HG03196 (cell line): ENCODE measurements around the gene PDE1C.

Experiments
- ATAC-seq: cut with Tn5 transposase; IDR thresholded peaks from one replicate; pipeline ENCODE4 v1.9.1; 2021; ENCODE audit not compliant: unreplicated experiment

The PDE1C gene

DNA sequence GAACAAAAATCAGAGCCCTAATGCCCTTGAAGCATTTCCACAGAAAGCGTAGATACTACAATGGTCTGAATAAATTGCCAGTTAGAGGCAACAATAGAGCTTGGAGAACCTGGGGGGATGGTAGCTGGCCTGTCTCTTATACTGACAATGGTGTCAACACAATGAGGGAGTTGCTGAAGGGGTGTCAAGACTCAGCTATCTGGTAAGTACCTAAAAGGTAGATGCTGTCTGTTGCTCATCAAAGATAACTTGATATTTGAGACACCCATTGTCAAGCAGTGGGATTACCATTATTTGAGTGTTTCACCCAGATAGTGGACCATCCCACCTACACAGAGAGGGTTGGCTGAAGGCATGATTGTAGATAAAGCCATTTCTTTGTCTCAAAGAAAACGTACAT is 72.8 kb downstream of the PDE1C start:
- no peak for ATAC-seq

DNA sequence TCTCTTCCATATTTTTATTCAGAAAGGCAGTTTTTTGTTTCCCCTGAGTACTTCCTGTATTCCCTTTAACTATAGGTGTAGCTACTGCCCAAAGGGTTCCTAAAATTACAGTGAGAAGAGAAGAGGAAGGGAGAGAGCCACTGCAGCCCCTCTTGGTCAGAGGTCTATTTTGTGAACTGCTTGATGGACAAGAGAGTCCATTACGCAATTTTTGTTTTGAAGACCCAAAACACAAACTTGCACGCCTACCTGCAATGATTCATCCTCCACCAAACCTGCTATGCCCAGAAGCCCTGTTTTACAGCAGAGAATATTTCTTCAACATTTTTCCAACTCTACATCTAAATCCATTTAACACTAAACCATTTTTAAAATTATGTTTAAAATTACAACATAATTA is 75.1 kb downstream of the PDE1C start:
- no peak for ATAC-seq

DNA sequence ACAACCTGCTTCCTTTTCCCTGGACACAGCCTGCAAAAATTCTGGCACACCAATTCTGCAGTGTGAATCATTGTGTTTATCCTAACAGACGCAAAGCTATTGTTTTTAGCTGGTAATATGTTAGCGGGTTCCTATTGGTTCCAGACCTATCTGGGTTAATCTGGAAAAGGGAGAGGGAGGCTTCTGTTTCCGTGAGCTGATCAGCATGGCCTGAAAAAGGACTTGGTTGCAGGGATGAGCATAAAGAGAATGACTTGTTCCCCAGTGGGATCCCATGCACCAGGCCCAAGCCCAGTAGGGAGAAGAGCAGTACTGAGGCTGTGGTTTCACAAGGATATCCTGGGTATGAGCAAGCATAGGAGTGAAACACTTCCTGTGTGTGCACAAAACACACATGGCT is 78.4 kb downstream of the PDE1C start:
- ATAC-seq, result no peak

DNA sequence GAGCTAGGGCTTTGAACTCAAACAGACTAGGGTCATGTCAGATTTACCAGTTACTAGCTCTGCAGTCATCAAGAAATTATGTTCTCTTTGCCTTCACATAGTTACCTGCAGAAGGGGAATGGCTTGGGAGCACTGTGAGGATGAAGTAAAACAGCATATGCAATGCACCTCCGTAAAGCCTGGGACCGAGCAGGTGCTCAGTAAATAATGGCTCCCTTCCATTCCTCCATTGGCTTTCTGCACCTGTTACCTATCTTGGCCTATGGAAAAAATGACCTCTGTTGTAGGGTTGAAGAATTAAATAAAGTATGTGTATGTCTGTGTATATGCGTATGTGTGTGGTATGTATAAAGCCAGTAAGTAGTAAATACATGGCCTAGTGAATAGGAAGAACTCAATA is 78.8 kb downstream of the PDE1C start:
- ATAC-seq, result no peak

DNA sequence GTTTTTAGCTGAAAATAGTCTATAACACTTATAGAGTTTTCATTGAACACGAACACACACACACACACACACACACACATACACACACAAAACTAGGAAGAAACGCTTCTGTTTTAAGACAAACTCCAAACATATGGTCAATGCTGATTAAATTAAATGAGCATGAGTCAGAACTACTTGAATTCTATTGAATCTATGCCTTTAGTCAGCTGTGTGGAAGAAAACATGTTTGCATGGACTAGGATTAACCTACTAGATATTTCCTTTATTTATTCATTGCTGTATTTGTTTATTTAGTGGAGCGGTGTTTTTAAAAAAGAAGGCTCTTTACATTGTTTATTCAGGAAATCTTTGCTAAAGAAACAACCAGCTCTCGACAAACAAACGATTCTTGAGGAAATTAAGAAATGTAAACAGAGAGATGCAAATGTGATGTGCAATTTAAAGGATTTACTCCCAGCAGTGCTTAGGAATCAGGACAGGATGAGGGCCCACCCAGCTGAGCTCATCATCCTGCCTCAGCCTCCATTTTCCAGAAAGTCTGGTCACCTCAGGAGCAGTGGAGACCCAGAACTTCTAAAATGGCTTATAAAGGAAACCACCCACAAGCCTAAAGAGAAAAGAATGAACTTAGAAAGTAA is 83.2 kb downstream of the PDE1C start:
- ATAC-seq, result no peak

DNA sequence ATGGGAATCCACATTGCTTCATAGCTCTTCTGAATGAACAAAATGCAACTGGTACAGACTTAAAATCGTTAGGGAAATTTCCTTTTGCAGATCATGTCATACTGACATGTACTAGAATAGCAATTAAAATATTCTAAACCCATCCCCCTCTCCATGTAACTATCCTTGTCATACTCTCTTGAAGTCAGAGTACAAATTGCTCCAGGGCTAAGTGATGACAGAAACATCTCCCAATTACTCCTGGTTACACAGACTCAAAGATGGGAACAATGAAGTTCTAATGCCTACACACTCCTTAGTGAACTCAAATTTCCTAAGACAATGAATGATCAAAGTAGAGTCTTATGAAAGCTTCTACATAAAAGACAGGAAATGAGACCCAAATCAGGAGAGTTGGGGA is 87.2 kb downstream of the PDE1C start:
- ATAC-seq, result no peak

DNA sequence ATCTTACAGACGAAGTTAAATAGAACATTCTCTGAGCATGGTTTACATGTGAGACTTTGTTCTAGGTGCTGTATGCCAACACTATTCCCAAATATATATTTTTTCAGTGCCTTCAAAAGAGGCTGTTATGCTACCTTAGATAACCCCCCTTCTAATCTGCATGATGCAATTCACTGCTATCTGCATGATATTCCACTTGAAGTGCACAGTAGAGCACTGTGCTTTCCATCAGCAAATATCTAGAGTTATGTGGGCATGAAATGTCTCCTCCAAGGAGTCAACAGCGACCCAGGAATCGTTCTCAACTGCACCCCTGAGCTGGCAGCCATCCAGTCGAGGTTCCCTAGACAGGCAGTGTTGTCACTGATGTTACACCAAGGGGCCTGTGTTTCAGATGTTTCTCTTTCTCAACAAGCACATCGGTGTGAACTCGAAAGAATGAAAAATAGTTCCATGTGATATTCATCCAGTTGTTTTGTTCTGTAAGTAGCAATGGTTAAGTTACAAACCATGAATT is 88.3 kb downstream of the PDE1C start:
- no peak for ATAC-seq

DNA sequence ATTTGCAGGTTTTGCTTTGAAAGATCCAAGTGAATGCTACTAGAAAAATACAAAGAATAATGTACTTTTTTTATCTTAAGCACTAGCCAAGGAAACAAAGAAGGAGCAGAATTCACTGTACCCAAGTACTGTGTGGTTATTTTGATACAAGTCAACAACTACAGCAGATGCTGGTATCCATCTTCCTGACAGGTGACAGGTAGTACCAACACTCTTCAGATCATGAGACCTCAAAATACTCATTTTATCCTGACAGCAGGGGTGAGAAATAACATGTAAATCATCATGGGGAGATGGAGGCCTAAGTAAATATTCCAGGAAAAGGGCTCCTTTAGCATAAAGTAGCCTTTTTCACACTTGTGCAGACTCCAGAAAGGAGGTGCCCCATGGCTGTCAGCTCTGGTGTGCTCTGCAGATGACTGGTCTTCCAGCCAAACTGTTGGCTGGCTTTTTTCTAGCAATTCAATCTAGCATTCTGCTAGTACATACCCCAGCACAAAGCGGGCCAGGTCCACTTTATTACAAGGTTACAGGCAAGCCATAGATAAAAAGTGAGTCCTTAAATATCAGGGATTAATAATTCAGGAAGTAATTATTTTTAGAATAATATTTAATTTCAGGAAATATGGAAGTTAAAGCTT is 90.4 kb downstream of the PDE1C start:
- ATAC-seq, result no peak

DNA sequence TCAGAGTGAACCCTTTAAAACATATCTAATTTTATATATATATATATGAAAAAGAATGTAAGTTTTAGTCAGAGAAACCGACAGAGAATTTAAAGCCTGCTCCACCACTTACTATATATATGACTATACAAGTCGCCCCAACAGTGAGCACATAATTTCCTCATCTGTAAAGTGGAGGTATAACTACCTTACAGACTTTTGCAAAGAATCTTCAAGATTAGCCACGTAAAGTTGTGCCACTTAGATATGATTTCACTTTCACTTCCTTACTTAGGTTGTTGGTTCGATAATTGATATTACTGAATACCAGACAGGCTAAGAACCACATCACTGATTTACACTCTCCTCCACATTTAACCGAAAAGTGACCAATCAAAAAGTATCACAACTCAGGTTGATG is 94.7 kb downstream of the PDE1C start:
- no peak for ATAC-seq

DNA sequence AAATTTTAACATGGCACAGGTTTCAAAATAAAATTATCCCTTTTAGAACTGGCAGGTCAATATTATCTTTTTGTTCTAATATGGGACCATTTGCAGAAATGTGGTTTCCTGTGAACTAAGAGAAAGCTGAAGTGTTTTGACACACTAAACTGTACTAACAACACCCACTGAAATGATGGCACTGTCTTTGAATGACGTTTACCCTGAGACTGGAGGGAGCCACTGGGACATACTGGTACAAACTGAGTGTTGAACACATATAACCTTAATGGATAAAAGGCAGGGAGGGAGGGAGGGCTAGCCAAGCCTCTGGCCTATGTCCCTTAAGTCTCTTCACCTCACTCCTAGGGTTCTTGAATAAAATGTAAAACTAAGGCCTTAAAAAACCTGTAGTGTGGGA is 95.9 kb downstream of the PDE1C start:
- no peak for ATAC-seq

DNA sequence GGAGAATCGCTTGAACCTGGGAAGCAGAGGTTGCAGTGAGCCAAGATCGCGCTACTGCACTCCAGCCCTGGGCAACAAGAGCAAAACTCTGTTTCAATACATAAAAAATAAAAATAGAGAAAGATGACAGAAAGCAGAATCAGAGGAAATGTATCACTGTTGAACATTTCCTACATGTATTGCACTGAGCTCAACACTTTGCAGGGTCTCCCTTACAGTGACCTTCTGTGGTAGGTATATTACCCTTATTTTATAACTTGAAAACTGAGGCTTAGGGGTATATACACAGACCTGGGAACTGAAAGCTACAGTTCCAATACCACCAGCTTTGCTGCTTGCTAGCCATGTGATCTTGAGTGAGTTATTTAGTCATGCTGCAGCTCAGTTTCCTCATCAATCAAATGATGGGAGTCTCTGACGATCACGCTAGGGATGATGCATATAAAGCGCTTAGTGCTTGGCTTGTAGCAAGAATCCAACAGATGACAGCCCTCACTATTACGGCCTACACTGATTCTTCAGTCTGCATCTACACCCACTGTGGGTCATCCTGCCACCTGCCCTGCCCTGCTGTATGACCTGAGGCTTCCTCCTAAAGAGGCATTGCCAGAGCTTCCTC is 99.0 kb downstream of the PDE1C start:
- no peak for ATAC-seq

DNA sequence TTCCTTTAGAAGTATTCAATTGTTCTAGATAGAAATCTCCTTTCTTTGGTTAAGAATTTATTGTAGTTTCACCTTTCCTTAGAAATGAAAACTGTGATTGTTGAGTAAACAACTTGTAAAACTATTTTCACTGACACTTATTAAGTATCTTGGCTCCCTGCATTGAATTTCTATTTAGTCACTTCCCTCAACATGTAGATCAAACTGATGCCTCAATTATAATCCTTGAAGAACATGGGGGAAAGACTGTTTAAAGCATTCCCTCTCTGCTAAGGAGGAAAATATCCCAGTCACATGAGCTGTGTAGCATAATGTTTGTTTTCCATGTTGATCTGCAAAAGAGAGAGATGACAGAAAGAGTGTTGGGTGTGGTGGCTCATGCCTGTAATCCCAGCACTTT is 99.7 kb downstream of the PDE1C start:
- no peak for ATAC-seq

DNA sequence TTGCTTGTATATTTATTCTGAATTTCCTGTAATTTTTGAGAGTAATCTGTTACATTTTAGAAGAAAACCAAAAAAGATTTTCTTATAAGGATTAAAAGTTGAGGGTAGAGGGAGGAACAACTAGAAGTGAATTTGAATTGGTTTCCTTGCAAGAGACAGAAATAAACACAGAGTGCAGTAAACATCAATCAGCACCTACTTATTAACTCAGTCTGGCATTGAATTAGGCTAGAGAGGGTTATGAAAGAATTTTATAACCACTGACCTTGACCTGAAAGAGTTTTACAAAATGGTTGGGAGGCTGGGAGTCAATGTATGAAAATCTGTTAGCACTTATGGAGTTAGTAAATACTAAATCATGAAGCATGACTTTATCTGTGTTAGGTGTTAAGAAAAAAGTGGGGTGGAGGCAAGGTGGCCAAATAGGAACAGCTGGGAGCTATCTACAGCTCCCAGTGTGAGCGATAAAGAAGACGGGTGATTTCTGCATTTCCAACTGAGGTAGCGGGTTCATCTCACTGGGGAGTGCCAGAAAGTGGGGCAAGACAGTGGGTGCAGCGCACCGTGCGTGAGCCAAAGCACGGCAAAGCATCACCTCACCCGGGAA is 106.5 kb downstream of the PDE1C start:
- no peak for ATAC-seq

DNA sequence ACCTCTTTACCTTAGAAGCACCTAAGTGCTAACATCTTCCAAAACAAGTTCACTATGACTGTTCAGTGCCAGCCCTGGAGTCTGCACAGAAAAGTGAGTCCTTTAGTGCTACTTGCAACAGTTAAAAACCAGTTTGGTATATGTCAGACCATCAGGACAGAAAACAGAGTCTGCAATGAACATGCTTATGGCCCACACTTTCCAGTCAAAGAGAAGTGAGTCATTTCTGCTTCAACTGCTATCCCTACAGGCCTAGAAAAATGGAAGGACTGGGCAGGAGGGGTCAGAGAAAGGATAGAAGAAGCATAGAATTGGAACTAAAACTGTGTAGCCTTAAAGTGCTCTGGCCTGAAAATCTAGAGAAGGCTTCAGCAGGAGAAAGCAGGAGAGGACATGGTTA is 108.0 kb downstream of the PDE1C start:
- ATAC-seq, result no peak

DNA sequence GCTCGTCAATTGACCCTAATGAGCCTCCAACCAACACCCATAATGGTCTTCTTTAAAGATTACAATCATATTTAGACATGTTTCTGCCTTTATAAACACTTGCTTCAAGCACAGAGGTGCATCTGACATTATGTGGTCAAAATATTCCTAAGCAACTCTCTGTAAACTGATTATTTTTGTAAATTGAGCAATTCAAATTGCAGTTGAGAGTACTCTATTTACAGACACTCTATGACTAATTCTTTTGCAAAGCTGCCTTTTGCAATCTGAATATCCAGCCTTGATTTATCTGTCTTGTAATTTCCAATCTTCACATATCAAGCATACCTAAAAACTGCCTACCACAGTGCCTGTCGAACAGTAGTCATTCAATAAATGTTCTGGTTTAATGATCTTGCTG is 112.0 kb downstream of the PDE1C start:
- ATAC-seq, result no peak

DNA sequence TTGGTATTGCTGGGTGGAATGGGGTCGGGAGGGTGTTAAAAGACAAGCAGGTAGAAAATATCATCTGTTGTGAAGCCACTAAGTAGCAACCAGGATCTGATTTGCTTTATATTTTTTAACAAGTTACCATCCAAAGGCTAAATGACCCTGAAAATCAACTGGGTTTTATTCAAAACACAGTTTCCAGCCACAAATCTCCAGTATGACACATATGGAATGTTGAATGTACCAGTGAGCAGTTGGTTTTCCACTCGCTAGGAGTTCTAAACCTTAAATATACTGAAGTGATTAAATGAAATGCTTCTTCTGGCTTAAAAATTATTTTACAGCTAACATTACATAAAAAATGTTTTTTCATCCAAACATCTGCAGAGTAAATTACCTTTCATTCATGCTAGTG is 112.5 kb downstream of the PDE1C start:
- no peak for ATAC-seq

DNA sequence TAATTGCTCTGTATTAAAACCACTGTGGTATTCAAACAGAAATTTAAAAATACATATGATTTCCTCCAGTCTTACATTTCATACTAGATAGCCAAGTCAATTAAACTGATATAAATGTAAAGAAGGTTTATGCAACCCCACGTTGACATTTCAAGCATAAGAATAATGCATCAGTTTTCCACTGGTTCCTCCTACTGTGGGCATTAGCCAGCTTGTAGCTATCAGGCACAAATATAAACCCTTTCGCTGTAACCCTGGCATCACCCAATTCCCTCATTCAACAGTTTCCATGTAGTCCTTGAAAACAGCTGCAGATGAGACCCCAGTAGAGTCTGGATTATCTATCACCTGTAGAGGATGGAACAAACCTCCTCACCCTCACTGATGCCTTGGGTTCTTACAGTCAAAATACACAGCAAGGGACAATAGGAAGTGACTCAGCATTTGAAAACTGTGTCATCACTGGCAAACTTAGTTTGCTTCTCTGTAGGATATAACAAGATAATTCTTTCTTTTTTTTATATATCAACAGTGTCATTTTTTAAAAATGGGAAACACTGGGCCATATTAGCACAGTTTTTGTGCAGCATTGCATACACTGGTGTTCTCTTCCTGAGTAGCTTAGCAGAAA is 113.0 kb downstream of the PDE1C start:
- ATAC-seq, result no peak

DNA sequence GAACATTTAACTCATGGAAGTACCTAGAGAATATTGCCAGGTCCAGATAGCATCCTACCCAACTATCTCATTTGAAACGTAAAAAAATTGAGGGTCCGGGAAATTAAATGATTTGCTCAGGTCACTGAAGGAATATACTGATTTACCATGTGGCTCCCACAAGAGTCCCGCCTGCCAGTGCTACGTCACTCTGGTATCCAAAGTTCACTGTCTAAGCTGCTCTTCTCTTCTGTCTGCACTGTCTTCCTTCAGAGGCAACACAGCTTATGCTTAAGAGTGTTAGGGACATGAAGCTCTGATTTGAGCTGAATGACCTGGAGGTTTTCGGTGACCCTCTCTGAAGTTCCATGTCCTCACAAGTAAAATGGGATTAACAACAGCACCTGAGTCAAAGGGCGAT is 114.6 kb downstream of the PDE1C start:
- no peak for ATAC-seq

DNA sequence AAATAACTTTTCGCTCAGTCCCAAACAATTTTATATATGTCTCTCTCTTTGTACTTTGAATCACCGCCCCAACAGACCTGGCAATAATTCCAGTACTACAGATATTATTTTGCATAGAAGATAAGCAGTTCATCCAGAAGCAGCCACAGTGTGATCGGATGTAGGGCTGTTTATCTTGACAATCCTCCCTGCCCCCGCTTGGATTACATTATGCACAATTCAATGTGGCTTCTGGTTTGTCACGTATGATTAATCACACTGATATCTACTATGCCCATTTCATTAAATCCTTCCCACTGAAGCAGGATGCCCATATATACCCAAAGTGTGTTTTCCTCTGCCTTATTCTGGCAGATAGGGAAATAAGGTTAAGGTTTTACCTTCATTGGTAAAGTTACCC is 115.2 kb downstream of the PDE1C start:
- no peak for ATAC-seq

DNA sequence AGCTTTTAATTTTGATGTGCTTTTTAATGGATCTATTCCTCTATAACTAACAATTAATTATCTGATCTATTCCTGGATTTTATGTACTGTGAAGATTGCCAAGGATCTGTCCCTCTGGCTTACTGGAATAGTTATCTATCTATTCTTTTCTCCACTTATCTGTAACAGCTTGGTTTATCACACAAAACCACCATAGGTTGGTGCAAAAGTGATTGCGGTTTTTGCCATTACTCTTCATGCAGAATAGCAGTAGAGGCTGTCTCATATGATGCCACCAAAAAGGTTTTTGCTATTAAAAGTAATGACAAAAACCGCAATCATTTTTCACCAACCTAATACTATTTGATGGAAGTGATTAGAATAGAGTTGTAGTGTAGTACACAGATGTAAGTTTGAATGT is 115.7 kb downstream of the PDE1C start:
- no peak for ATAC-seq

DNA sequence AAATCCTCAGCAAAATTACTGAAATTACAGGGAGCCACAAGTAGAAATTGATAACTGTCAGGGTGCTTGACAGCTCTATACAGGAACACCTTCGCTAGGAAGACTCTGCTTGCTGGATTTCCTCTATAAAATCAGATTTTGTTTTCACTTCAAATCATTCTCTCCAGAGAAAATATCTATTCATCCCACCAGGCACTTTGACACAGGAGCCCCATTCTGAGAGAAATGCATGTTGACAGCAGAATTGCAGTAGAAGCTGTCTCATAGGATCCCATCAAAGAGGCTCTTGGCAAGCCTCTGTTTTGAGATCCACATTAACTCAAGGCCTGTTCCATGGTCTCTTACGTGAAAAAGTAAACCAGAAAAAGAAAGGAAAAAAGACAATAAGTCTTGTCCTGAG is 116.8 kb downstream of the PDE1C start:
- ATAC-seq, result no peak
